Astrocyte (in vitro differentiated cells and primary cell): Measurements from ENCODE around the gene MBD2. TPM values are rescaled to one million over a fixed set of nuclear protein-coding genes. Genes with fewer than 3 reads are reported as not detected.

Experiments used
- DNase-seq: peaks from one replicate; pipeline ENCODE4 v3.0.0-alpha.2; 2010; ENCODE audit warnings: low read depth
- FAIRE-seq: peaks from 2 replicates; lab custom pipeline; 2011; peaks lifted over from hg19 to GRCh38; lab: Jason Lieb, UNC
- H2AFZ ChIP-seq: 2 replicates; pipeline ENCODE4 v1.6.0; 2012; ENCODE audit warnings: low read depth, low read length, inconsistent platforms
- H3K27ac ChIP-seq: 2 replicates; pipeline ENCODE4 v1.5.1; 2011; ENCODE audit warnings: low read depth, low read length, inconsistent platforms
- H3K27me3 ChIP-seq: 2 replicates; pipeline ENCODE4 v1.6.0; 2011; ENCODE audit warnings: low read length, inconsistent platforms; ENCODE audit not compliant: insufficient read depth
- H3K36me3 ChIP-seq: 2 replicates; pipeline ENCODE4 v1.5.1; 2011; ENCODE audit warnings: low read length, inconsistent platforms; ENCODE audit not compliant: insufficient read depth
- H3K4me1 ChIP-seq: 2 replicates; pipeline ENCODE4 v1.5.1; 2011; ENCODE audit warnings: low read length, inconsistent platforms; ENCODE audit not compliant: insufficient read depth
- H3K4me2 ChIP-seq: 2 replicates; pipeline ENCODE4 v1.6.0; 2012; ENCODE audit warnings: low read length, inconsistent platforms
- H3K4me3 ChIP-seq: 2 replicates; pipeline ENCODE4 v1.5.1; 2011; ENCODE audit warnings: low read depth, mild to moderate bottlenecking, low read length, inconsistent platforms; ENCODE audit not compliant: insufficient read depth
- H3K79me2 ChIP-seq: 2 replicates; pipeline ENCODE4 v1.6.0; 2012; ENCODE audit warnings: mild to moderate bottlenecking, low read length, inconsistent platforms; ENCODE audit not compliant: insufficient read depth
- H3K9ac ChIP-seq: 2 replicates; pipeline ENCODE4 v1.6.0; 2012; ENCODE audit warnings: mild to moderate bottlenecking, low read length, inconsistent platforms
- H3K9me3 ChIP-seq: 2 replicates; pipeline ENCODE4 v1.5.1; 2012; ENCODE audit warnings: low read depth, mild to moderate bottlenecking, low read length, inconsistent platforms; ENCODE audit not compliant: insufficient read depth
- H4K20me1 ChIP-seq: 2 replicates; pipeline ENCODE4 v1.6.0; 2012; ENCODE audit warnings: low read length, inconsistent platforms; ENCODE audit not compliant: insufficient read depth
- H3K27ac Mint-ChIP-seq: one replicate; pipeline ENCODE4 v1.8.0; 2021; ENCODE audit warnings: mild to moderate bottlenecking, mixed read lengths; ENCODE audit not compliant: unreplicated experiment
- H3K27me3 Mint-ChIP-seq: one replicate; pipeline ENCODE4 v1.8.0; 2021; ENCODE audit warnings: low read depth, mixed read lengths; ENCODE audit not compliant: unreplicated experiment
- H3K36me3 Mint-ChIP-seq: one replicate; pipeline ENCODE4 v1.8.0; 2021; ENCODE audit warnings: low read depth, mixed read lengths; ENCODE audit not compliant: unreplicated experiment
- H3K4me1 Mint-ChIP-seq: one replicate; pipeline ENCODE4 v1.8.0; 2021; ENCODE audit warnings: low read depth, mixed read lengths; ENCODE audit not compliant: unreplicated experiment
- H3K4me3 Mint-ChIP-seq: one replicate; pipeline ENCODE4 v1.8.0; 2021; ENCODE audit warnings: mild to moderate bottlenecking, moderate library complexity, mixed read lengths; ENCODE audit not compliant: unreplicated experiment
- H3K9me3 Mint-ChIP-seq: one replicate; pipeline ENCODE4 v1.8.0; 2021; ENCODE audit warnings: mild to moderate bottlenecking, mixed read lengths; ENCODE audit not compliant: unreplicated experiment
- EZH2 ChIP-seq: IDR thresholded peaks from 2 replicates; pipeline ENCODE4 v1.6.1; 2012; ENCODE audit warnings: mild to moderate bottlenecking, low read length, inconsistent platforms; ENCODE audit not compliant: insufficient read depth
- total RNA-seq: library from RNA; stranded (reverse); gene quantifications from 2 replicates; pipeline ENCODE4 v1.2.1, GENCODE V29; 2021
- TF ChIP-seq, protein P1 (sequence below): IDR thresholded peaks from 2 replicates; pipeline ENCODE4 v1.5.1; 2011; ENCODE audit warnings: low read depth, mild to moderate bottlenecking, inconsistent platforms, low read length, moderate library complexity; ENCODE audit not compliant: insufficient read depth

MBD2 gene
- total RNA-seq, 1 donor from 2014 or later = 53.1 TPM

GRCh38 chr18:54148151-54148550, 76.3 kb downstream of the MBD2 start:
- FAIRE-seq = peak; percentile 65
- Histone ChIP-seq H3K4me2 (no peak overlapping the region), H3K79me2 (no peaks in the 10 kb centered on the region), H3K4me3 (no peak overlapping the region), H3K9ac (no peak overlapping the region), H3K27me3 (no peaks in the 10 kb centered on the region), H4K20me1 (no peaks in the 10 kb centered on the region), H2AFZ (no peak overlapping the region), H3K4me1 (peaks cover 22% of the 10 kb centered on the region), H3K36me3 (peaks cover 5% of the 10 kb centered on the region), H3K27ac (peak overlapping the region; percentile 95), H3K9me3 (no peaks in the 10 kb centered on the region)
- no peaks in the 10 kb centered on the region for H3K27me3 Mint-ChIP-seq
- H3K4me1 Mint-ChIP-seq = peaks cover 42% of the 10 kb centered on the region
- H3K27ac Mint-ChIP-seq = peak overlapping the region; percentile 98
- TF ChIP-seq, protein P1, sequence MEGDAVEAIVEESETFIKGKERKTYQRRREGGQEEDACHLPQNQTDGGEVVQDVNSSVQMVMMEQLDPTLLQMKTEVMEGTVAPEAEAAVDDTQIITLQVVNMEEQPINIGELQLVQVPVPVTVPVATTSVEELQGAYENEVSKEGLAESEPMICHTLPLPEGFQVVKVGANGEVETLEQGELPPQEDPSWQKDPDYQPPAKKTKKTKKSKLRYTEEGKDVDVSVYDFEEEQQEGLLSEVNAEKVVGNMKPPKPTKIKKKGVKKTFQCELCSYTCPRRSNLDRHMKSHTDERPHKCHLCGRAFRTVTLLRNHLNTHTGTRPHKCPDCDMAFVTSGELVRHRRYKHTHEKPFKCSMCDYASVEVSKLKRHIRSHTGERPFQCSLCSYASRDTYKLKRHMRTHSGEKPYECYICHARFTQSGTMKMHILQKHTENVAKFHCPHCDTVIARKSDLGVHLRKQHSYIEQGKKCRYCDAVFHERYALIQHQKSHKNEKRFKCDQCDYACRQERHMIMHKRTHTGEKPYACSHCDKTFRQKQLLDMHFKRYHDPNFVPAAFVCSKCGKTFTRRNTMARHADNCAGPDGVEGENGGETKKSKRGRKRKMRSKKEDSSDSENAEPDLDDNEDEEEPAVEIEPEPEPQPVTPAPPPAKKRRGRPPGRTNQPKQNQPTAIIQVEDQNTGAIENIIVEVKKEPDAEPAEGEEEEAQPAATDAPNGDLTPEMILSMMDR = no peak
- TF ChIP-seq EZH2 = no peak
- DNase-seq = no peak
- H3K4me3 Mint-ChIP-seq = no peak overlapping the region
- H3K9me3 Mint-ChIP-seq = peaks cover 6% of the 10 kb centered on the region
- peaks cover 14% of the 10 kb centered on the region for H3K36me3 Mint-ChIP-seq

DNA sequence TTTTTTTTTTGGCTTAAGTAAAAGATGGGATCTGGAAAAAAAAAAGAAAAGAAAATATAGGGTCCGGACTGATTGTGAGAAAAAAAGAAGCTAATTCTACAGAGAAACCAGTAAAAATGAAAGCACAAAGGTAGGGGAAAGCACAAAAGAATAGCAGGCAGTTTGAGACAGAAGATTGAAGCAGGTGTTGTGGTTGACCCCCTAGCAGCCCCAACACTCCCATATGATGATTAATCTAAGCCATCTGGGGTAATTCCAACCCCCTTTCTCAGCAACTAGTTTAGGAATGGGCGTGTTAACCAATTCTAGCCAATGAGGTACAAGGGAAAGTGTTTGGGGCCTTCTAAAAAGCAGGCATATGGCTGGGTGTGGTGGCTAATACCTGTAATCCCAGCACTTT, 77.0 kb downstream of the MBD2 start:
- H3K36me3 ChIP-seq = peaks cover 4% of the 10 kb centered on the region
- peaks cover 18% of the 10 kb centered on the region for H3K36me3 Mint-ChIP-seq

DNA sequence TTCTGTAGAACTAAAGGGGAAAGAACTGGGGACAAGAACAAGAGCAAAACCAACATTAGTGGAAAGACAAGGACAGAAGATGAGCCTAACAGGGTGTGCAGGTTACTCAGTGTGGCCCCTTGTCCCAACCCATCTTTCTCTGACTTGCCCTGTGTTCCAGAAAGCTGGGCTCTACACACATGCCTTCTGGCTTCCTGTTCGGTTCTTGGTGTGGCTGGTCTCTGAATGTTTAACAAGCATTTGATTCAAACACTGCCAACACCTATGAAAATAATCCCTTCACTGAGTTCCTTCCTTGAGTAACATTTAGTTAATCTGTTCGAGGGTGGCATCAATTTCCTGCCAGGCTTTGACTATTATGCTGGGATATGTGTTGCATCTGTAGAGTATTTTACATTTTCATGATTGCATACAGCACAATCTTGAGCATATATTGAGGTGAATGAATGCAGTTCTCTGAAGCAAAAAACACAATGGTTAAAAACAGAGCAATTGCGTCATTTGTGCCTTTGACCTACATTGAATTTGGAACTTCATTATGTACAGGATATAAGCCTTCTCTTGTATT, 83.3 kb downstream of the MBD2 start:
- TF ChIP-seq, protein P1 = no peak
- H3K27ac Mint-ChIP-seq = no peak overlapping the region

More for the DNA sequence above, 77.0 kb downstream of the MBD2 start:
- Histone ChIP-seq H3K79me2 (no peaks in the 10 kb centered on the region), H3K4me2 (no peak overlapping the region), H3K9ac (no peak overlapping the region), H3K9me3 (no peaks in the 10 kb centered on the region), H2AFZ (no peak overlapping the region), H3K4me3 (no peak overlapping the region), H4K20me1 (no peaks in the 10 kb centered on the region), H3K4me1 (peaks cover 22% of the 10 kb centered on the region), H3K27ac (no peak overlapping the region), H3K27me3 (no peaks in the 10 kb centered on the region)
- H3K27ac Mint-ChIP-seq = peak overlapping the region; percentile 42
- FAIRE-seq (no peak), DNase-seq (no peak)
- TF ChIP-seq, protein P1 = no peak
- no peak for TF ChIP-seq EZH2
- no peak overlapping the region for H3K4me3 Mint-ChIP-seq
- H3K9me3 Mint-ChIP-seq = peaks cover 6% of the 10 kb centered on the region
- peaks cover 40% of the 10 kb centered on the region for H3K4me1 Mint-ChIP-seq
- H3K27me3 Mint-ChIP-seq = no peaks in the 10 kb centered on the region

More for the DNA sequence above, 83.3 kb downstream of the MBD2 start:
- H2AFZ ChIP-seq = no peak overlapping the region
- H3K27ac ChIP-seq = no peak overlapping the region
- no peaks in the 10 kb centered on the region for H3K9me3 ChIP-seq
- H3K27me3 Mint-ChIP-seq = no peaks in the 10 kb centered on the region
- H3K4me3 Mint-ChIP-seq = no peak overlapping the region
- peaks cover 23% of the 10 kb centered on the region for H3K36me3 Mint-ChIP-seq
- no peaks in the 10 kb centered on the region for H3K4me1 Mint-ChIP-seq
- H3K27me3 ChIP-seq = no peaks in the 10 kb centered on the region
- DNase-seq = no peak
- H3K36me3 ChIP-seq = no peaks in the 10 kb centered on the region
- peaks cover 19% of the 10 kb centered on the region for H3K9me3 Mint-ChIP-seq
- H3K9ac ChIP-seq = no peak overlapping the region
- H3K4me2 ChIP-seq = no peak overlapping the region
- no peak for FAIRE-seq
- H4K20me1 ChIP-seq = no peaks in the 10 kb centered on the region
- no peak overlapping the region for H3K4me3 ChIP-seq
- no peaks in the 10 kb centered on the region for H3K79me2 ChIP-seq
- no peaks in the 10 kb centered on the region for H3K4me1 ChIP-seq
